ENCODE results near the gene PRKCZ.
"Not testable (repeated sequence)": the region's sequence is repeated elsewhere in the genome, so short reads cannot be mapped to it uniquely, and the experiment has no call there.

Gene PRKCZ

GRCh38 chr1:2135941-2136340, 85.7 kb downstream of the PRKCZ start:
- DNase-seq (ENCODE audit: low read depth in 2 of 2) = no peak

GRCh38 chr1:2136386-2137235, 86.4 kb downstream of the PRKCZ start:
- no peak for DNase-seq (ENCODE audit: low read depth in 2 of 2)

- no peak for DNase-seq (ENCODE audit: low read depth in 2 of 2)
Measured at GRCh38 chr1:2137257-2138121, 87.3 kb downstream of the PRKCZ start.

GRCh38 chr1:2139156-2139555, 88.9 kb downstream of the PRKCZ start:
- not testable (repeated sequence) for DNase-seq (ENCODE audit: low read depth in 2 of 2)

- no peak for DNase-seq (ENCODE audit: low read depth in 2 of 2)
Measured at GRCh38 chr1:2141025-2141424, 90.8 kb downstream of the PRKCZ start.

- DNase-seq (ENCODE audit: low read depth in 2 of 2) = no peak
Measured at GRCh38 chr1:2143814-2144500, 93.7 kb downstream of the PRKCZ start.

GRCh38 chr1:2144501-2145090, 94.4 kb downstream of the PRKCZ start:
- no peak for DNase-seq (ENCODE audit: low read depth in 2 of 2)

- DNase-seq (ENCODE audit: low read depth in 2 of 2) = no peak
Measured at GRCh38 chr1:2145946-2146835, 96.0 kb downstream of the PRKCZ start.

- DNase-seq (ENCODE audit: low read depth in 2 of 2) = no peak
Measured at GRCh38 chr1:2146836-2147517, 96.8 kb downstream of the PRKCZ start.

- DNase-seq (ENCODE audit: low read depth in 2 of 2) = not testable (repeated sequence)
Measured at GRCh38 chr1:2147869-2148268, 97.7 kb downstream of the PRKCZ start.

- DNase-seq (ENCODE audit: low read depth in 2 of 2) = no peak
Measured at GRCh38 chr1:2148691-2149090, 98.5 kb downstream of the PRKCZ start.

GRCh38 chr1:2150801-2151200, 100.6 kb downstream of the PRKCZ start:
- no peak for DNase-seq (ENCODE audit: low read depth in 2 of 2)

- no peak for DNase-seq (ENCODE audit: low read depth in 2 of 2)
Measured at GRCh38 chr1:2151252-2151651, 101.0 kb downstream of the PRKCZ start.

- DNase-seq (ENCODE audit: low read depth in 2 of 2) = no peak
Measured at GRCh38 chr1:2151911-2152310, 101.7 kb downstream of the PRKCZ start.

- DNase-seq (ENCODE audit: low read depth in 2 of 2) = no peak
Measured at GRCh38 chr1:2152954-2153353, 102.7 kb downstream of the PRKCZ start.

GRCh38 chr1:2154022-2154421, 103.8 kb downstream of the PRKCZ start:
- no peak for DNase-seq (ENCODE audit: low read depth in 2 of 2)

- no peak for DNase-seq (ENCODE audit: low read depth in 2 of 2)
Measured at GRCh38 chr1:2155147-2155598, 105.0 kb downstream of the PRKCZ start.

- DNase-seq (ENCODE audit: low read depth in 2 of 2) = no peak
Measured at GRCh38 chr1:2155788-2156187, 105.6 kb downstream of the PRKCZ start.

GRCh38 chr1:2156866-2157265, 106.7 kb downstream of the PRKCZ start:
- DNase-seq (ENCODE audit: low read depth in 2 of 2) = no peak

- no peak for DNase-seq (ENCODE audit: low read depth in 2 of 2)
Measured at GRCh38 chr1:2157856-2158255, 107.6 kb downstream of the PRKCZ start.

Data from stimulated activated CD4-positive, alpha-beta T cell treated with anti-CD3 and anti-CD28 coated beads, Interleukin-12 subunit alpha, Interleukin-12 subunit beta, amount 100 ng/mL, for 24 hours (primary cell).